Endothelial cell of umbilical vein (primary cell): ENCODE results near the gene BCL2L13. TPM values are rescaled to one million over a fixed set of nuclear protein-coding genes. Genes with fewer than 3 reads are reported as not detected.
A peak's percentile ranks its signal among the peaks of the same experiment; 100 is the strongest.

Source experiments
- BruUV-seq: library from RNA; stranded (reverse); fragments of 400-500 nt; replicated peaks from 2 replicates; lab custom pipeline; 2021; lab: Mats Ljungman, UMichigan
- CTCF ChIA-PET: fragments of 300-600, 350-600 bp; sonication (Branson Sonifier 250); formaldehyde crosslinking; loops from one replicate; lab custom pipeline; 2021; ENCODE audit warnings: antibody characterized with exemption, inconsistent platforms; lab: Charles Lee
- POLR2A ChIA-PET: fragments of 300-600, 350-600 bp; sonication (Branson Sonifier 250); formaldehyde crosslinking; loops from one replicate; lab custom pipeline; 2021; ENCODE audit warnings: antibody characterized with exemption, inconsistent platforms; lab: Charles Lee
- DNase-seq: peaks from one replicate; pipeline ENCODE4 v3.0.0-alpha.2; 2011; ENCODE audit warnings: low read depth, low spot score
- FAIRE-seq: peaks from 2 replicates; lab custom pipeline; 2011; peaks lifted over from hg19 to GRCh38; lab: Jason Lieb, UNC
- H2AFZ ChIP-seq: 2 replicates; pipeline ENCODE4 v1.6.0; 2012; ENCODE audit warnings: low read depth, low read length, control low read depth, inconsistent platforms
- H3K27ac ChIP-seq: 2 replicates; pipeline ENCODE4 v1.5.1; 2011; ENCODE audit warnings: low read depth, mild to moderate bottlenecking, control low read depth, low read length, moderate library complexity; ENCODE audit not compliant: insufficient read depth
- H3K27me3 ChIP-seq, 2 experiments: 2 replicates each; pipeline versions ENCODE4 v1.6.0 to v1.6.1; 2011; ENCODE audit warnings: low read length in 2 of 2, mixed read lengths in 1 of 2; ENCODE audit not compliant: control insufficient read depth in 2 of 2, insufficient read depth in 2 of 2
- H3K36me3 ChIP-seq, 2 experiments: 2 replicates in 1 of 2; 3 replicates in 1 of 2; pipeline ENCODE4 v1.5.1; 2011; ENCODE audit warnings: low read length in 2 of 2, mild to moderate bottlenecking in 1 of 2, moderate library complexity in 1 of 2; ENCODE audit not compliant: control insufficient read depth in 2 of 2, insufficient read depth in 2 of 2; ENCODE audit errors: extremely low read depth in 1 of 2
- H3K4me1 ChIP-seq: 3 replicates; pipeline ENCODE4 v1.5.1; 2011; ENCODE audit warnings: mild to moderate bottlenecking, low read length; ENCODE audit not compliant: control insufficient read depth, insufficient read depth; ENCODE audit errors: extremely low read depth
- H3K4me2 ChIP-seq: 2 replicates; pipeline ENCODE4 v1.6.1; 2011; ENCODE audit warnings: low read length, control low read depth, mixed read lengths; ENCODE audit not compliant: insufficient read depth
- H3K4me3 ChIP-seq, 3 experiments: fragments of 200-600 bp in 1 of 3; sonication (generic), shearing (Covaris generic) in 1 of 3; replicated peaks in 1 of 3; 2 replicates each; pipeline ENCODE4 v1.5.1; 2011 to 2016; ENCODE audit warnings: control low read depth in 3 of 3, low read length in 3 of 3, mild to moderate bottlenecking in 2 of 3, inconsistent platforms in 1 of 3, low read depth in 1 of 3, moderate library complexity in 1 of 3; ENCODE audit not compliant: insufficient read depth in 1 of 3
- H3K79me2 ChIP-seq: 2 replicates; pipeline ENCODE4 v1.6.0; 2012; ENCODE audit warnings: low read length, inconsistent platforms; ENCODE audit not compliant: control insufficient read depth, insufficient read depth
- H3K9ac ChIP-seq: replicated peaks from 2 replicates; pipeline ENCODE3; 2011; ENCODE audit warnings: low read length, control low read depth; ENCODE audit not compliant: insufficient read depth; ENCODE audit errors: extremely low read depth
- H3K9me1 ChIP-seq: replicated peaks from 3 replicates; pipeline ENCODE4 v1.6.0; 2011; ENCODE audit warnings: mild to moderate bottlenecking, low read length; ENCODE audit not compliant: control insufficient read depth, insufficient read depth; ENCODE audit errors: extremely low read depth
- H3K9me3 ChIP-seq: replicated peaks from 2 replicates; pipeline ENCODE4 v1.5.1; 2012; ENCODE audit warnings: low read length, inconsistent platforms; ENCODE audit not compliant: control insufficient read depth, insufficient read depth
- H4K20me1 ChIP-seq: replicated peaks from 2 replicates; pipeline ENCODE3; 2011; ENCODE audit warnings: mild to moderate bottlenecking, low read length; ENCODE audit not compliant: control insufficient read depth, insufficient read depth; ENCODE audit errors: extremely low read depth
- EZH2 ChIP-seq: IDR thresholded peaks from 2 replicates; pipeline ENCODE4 v1.6.1; 2012; ENCODE audit warnings: borderline replicate concordance, low read depth, mild to moderate bottlenecking, moderate library complexity, low read length, inconsistent platforms; ENCODE audit not compliant: severe bottlenecking
- FOS ChIP-seq: IDR thresholded peaks from 2 replicates; pipeline ENCODE4 v1.6.1; 2011; ENCODE audit warnings: mild to moderate bottlenecking, low read length, moderate library complexity, borderline replicate concordance; ENCODE audit not compliant: insufficient read depth
- GATA2 ChIP-seq: IDR thresholded peaks from 2 replicates; pipeline ENCODE4 v1.7.0; 2011; ENCODE audit warnings: low read depth, mild to moderate bottlenecking, moderate library complexity, mixed read lengths, low read length; ENCODE audit not compliant: insufficient read length, insufficient read depth
- JUN ChIP-seq: IDR thresholded peaks from 2 replicates; pipeline ENCODE4 v1.6.1; 2011; ENCODE audit warnings: borderline replicate concordance, low read depth; ENCODE audit not compliant: insufficient read length, insufficient read depth
- MYC ChIP-seq: IDR thresholded peaks from one replicate; pipeline ENCODE4 v1.6.1; 2011; ENCODE audit warnings: mild to moderate bottlenecking, low read depth, low read length
- POLR2A ChIP-seq: IDR thresholded peaks from 2 replicates; pipeline ENCODE4 v1.6.1; 2012; ENCODE audit warnings: low read depth, mild to moderate bottlenecking, control low read depth, low read length
- POLR2AphosphoS5 ChIP-seq: IDR thresholded peaks from 2 replicates; pipeline ENCODE4 v1.6.1; 2012; ENCODE audit warnings: low read depth, mild to moderate bottlenecking, control low read depth, low read length, moderate library complexity; ENCODE audit not compliant: insufficient read depth
- dilution Hi-C: fragments of 300-500 bp; cut with MboI; formaldehyde crosslinking; loops from one replicate; pipeline ENCODE4 v1.15.0; 2019; ENCODE audit warnings: low sequenced_read_pairs; ENCODE audit not compliant: extremely low pct_ligation_motif_present
- intact Hi-C: fragments of 100-400 bp; cut with micrococcal nuclease; formaldehyde crosslinking; loops from one replicate; pipeline ENCODE4 v1.10.0; 2022
- polyA plus RNA-seq, 4 experiments: library from polyadenylated mRNA; depleted of rRNA in 3 of 4; stranded (reverse) in 3 of 4; unstranded in 1 of 4; fragments of >200 nt; gene quantifications; 2 replicates each; pipeline versions ENCODE4 v1.2.1 to v1.2.3, GENCODE V29; 2011 to 2012; ENCODE audit warnings: missing spikeins in 1 of 4
- total RNA-seq: library from RNA; stranded (reverse); gene quantifications from 2 replicates; pipeline ENCODE4 v1.2.3, GENCODE V29; 2021
- TF ChIP-seq, protein P1 (sequence below), 2 donors: IDR thresholded peaks; 1 replicate in 1 of 2; 2 replicates in 1 of 2; pipeline ENCODE4 v1.5.1; 2011; ENCODE audit warnings: low read length in 2 of 2, mild to moderate bottlenecking in 2 of 2, moderate library complexity in 2 of 2, control low read depth in 1 of 2, inconsistent platforms in 1 of 2, low read depth in 1 of 2; ENCODE audit not compliant: insufficient read depth in 1 of 2; ENCODE audit errors: extremely low read depth in 1 of 2
- TF ChIP-seq, protein P2 (sequence below): IDR thresholded peaks from 2 replicates; pipeline ENCODE4 v1.6.1; 2011; ENCODE audit not compliant: insufficient read depth, insufficient read length

BCL2L13 gene
- total and polyA plus RNA-seq, 2 donors (not counting 3 experiments of a cell fraction or from before 2014, with no cell fraction given), result 28.1 to 36.2 TPM

DNA sequence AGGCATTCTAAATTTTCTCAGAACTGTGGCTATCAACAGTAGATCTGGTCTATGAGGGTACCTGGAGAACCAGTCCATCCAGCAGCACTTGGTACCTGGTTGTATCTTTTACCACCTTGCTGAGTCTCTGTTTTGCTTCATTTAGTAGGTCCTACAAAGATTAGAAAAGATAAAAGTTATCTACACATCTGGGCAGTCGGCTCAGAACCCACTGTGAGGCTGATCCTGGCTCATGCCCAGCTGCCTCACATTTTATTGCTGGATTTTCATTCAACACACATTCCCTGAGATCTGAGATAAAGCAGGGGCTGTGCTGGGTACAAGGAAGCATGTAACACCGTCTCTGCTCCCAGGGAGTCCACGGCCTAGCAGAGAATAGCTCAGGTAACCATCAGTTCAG is 37.5 kb upstream of the BCL2L13 start:
- Histone ChIP-seq H2AFZ (no peak overlapping the region), H3K79me2 (peaks cover 2% of the 10 kb centered on the region), H3K9ac (no peak overlapping the region), H4K20me1 (no peaks in the 10 kb centered on the region), H3K9me1 (no peaks in the 10 kb centered on the region), H3K36me3 (peaks cover 14 to 22% of the 10 kb centered on the region in 2 experiments), H3K9me3 (no peaks in the 10 kb centered on the region), H3K4me3 (no peak overlapping the region), H3K27ac (no peak overlapping the region), H3K4me1 (no peaks in the 10 kb centered on the region), H3K4me2 (no peak overlapping the region), H3K27me3 (no peaks in the 10 kb centered on the region)
- ChIA-PET CTCF (interaction anchor here (1.0 kb wide), 1 partner anchor 12 kb away, joined by 3 read pairs; no protein-coding TSS in a partner anchor), POLR2A (no interaction called here)
- BruUV-seq, result no TSS peak
- FAIRE-seq (peak; percentile 38), DNase-seq (no peak)
- no peak for TF ChIP-seq POLR2AphosphoS5
- TF ChIP-seq, protein P1, sequence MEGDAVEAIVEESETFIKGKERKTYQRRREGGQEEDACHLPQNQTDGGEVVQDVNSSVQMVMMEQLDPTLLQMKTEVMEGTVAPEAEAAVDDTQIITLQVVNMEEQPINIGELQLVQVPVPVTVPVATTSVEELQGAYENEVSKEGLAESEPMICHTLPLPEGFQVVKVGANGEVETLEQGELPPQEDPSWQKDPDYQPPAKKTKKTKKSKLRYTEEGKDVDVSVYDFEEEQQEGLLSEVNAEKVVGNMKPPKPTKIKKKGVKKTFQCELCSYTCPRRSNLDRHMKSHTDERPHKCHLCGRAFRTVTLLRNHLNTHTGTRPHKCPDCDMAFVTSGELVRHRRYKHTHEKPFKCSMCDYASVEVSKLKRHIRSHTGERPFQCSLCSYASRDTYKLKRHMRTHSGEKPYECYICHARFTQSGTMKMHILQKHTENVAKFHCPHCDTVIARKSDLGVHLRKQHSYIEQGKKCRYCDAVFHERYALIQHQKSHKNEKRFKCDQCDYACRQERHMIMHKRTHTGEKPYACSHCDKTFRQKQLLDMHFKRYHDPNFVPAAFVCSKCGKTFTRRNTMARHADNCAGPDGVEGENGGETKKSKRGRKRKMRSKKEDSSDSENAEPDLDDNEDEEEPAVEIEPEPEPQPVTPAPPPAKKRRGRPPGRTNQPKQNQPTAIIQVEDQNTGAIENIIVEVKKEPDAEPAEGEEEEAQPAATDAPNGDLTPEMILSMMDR (IDR thresholded peaks at IDR 0.05; ENCODE audit: extremely low read depth in 1 of 2, insufficient read depth in 1 of 2, low read depth in 1 of 2, low read length in 2 of 2), result no peak
- intact Hi-C loops, result no loop called here
- dilution Hi-C loops, result no loop called here

DNA sequence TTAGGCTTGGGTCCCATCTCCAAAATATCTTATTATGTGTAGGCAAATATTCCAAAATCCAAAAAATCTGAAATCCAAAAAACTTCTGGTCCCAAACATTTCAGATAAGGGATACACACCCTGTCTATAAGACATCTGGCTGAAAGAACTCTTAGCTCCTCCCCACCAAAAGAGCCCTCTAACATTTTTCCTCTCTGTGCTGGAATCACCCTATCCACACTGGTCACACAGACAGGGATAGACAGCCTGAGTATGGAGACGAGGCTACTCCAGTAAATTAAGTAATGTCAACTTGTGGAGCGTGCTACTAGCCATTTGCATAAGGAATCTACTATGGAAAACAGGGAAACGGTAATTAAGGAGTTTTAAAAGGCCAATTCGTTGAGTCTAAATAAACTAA is 34.9 kb upstream of the BCL2L13 start:
- Histone ChIP-seq H3K9ac (no peak overlapping the region), H3K27me3 (no peaks in the 10 kb centered on the region), H3K9me1 (no peaks in the 10 kb centered on the region), H3K4me1 (no peaks in the 10 kb centered on the region), H4K20me1 (no peaks in the 10 kb centered on the region), H2AFZ (no peak overlapping the region), H3K9me3 (no peaks in the 10 kb centered on the region), H3K27ac (no peak overlapping the region), H3K4me2 (no peak overlapping the region), H3K79me2 (peaks cover 2% of the 10 kb centered on the region), H3K36me3 (peaks cover 6% of the 10 kb centered on the region in 2 experiments), H3K4me3 (no peak overlapping the region)
- intact Hi-C loops, result no loop called here
- ChIA-PET CTCF (interaction anchor here (0.6 to 1.0 kb wide), 2 partner anchors 45 to 396 kb away, joined by 3 read pairs; no protein-coding TSS in a partner anchor), POLR2A (no interaction called here)
- DNase-seq (no peak), FAIRE-seq (no peak)
- dilution Hi-C loops, result no loop called here
- no peak for TF ChIP-seq POLR2A
- TF ChIP-seq FOS, result no peak
- no peak for TF ChIP-seq EZH2
- TF ChIP-seq, protein P2, sequence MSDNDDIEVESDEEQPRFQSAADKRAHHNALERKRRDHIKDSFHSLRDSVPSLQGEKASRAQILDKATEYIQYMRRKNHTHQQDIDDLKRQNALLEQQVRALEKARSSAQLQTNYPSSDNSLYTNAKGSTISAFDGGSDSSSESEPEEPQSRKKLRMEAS, result no peak
- no peak for TF ChIP-seq MYC
- no peak for TF ChIP-seq JUN
- TF ChIP-seq POLR2AphosphoS5, result no peak
- TF ChIP-seq, protein P1 (IDR thresholded peaks at IDR 0.05; ENCODE audit: extremely low read depth in 1 of 2, insufficient read depth in 1 of 2, low read depth in 1 of 2, low read length in 2 of 2), result no peak
- no peak for TF ChIP-seq GATA2
- no TSS peak for BruUV-seq
